GM10266 (cell line): ENCODE results near the gene ARTN.

Experiments used
- DNase-seq: peaks from one replicate; pipeline ENCODE4 v3.0.0; 2012; ENCODE audit errors: extremely low spot score
- TF ChIP-seq, protein P1 (sequence below): IDR thresholded peaks from 2 replicates; pipeline ENCODE4 v1.5.1; 2012; ENCODE audit warnings: mild to moderate bottlenecking, low read depth; ENCODE audit not compliant: control insufficient read depth, insufficient read depth; ENCODE audit errors: missing control alignments

Gene ARTN

DNA sequence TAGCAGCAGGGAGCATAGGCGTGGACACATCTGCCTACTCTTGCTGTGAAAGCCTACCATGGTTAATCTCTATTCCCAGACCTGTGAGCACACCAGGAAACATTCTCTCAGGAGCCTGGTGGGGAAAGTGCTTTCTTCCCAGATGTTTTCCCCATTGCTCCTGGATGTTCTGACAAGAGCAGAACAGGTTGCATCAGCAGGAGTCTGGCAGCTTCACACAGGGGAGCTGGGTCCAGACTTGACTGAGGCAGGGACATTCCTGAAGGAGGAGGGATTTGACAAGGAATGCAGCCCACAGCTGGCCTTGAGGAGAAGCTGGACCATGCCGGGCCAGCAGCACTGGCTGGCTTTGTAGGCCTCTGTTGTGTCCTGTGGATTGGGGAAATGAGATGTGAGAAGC is 21.0 kb upstream of the ARTN start:
- DNase-seq, result no peak
- TF ChIP-seq, protein P1, sequence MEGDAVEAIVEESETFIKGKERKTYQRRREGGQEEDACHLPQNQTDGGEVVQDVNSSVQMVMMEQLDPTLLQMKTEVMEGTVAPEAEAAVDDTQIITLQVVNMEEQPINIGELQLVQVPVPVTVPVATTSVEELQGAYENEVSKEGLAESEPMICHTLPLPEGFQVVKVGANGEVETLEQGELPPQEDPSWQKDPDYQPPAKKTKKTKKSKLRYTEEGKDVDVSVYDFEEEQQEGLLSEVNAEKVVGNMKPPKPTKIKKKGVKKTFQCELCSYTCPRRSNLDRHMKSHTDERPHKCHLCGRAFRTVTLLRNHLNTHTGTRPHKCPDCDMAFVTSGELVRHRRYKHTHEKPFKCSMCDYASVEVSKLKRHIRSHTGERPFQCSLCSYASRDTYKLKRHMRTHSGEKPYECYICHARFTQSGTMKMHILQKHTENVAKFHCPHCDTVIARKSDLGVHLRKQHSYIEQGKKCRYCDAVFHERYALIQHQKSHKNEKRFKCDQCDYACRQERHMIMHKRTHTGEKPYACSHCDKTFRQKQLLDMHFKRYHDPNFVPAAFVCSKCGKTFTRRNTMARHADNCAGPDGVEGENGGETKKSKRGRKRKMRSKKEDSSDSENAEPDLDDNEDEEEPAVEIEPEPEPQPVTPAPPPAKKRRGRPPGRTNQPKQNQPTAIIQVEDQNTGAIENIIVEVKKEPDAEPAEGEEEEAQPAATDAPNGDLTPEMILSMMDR, result no peak

DNA sequence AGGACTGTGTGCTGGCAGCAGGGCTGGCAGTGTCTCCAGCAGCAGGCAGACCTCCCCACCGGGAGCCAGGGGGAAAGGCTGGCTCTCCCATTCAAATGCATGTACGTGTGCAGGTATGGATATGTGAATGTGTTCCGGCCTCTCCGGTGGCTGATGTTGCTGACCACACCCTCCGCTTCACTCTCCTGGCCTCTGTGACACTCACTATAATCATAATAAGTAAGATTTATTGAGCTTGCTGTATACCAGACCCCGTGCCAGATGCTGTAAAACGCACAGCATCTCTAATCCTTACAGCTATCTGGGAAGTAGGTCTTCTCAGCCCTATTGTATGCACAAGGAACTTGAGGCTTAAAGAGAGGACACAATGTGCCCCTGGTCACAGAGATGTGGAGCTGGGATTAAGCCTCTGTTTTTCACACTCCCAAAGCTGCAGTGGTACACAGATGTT is 20.5 kb upstream of the ARTN start:
- DNase-seq, result no peak
- TF ChIP-seq, protein P1, result no peak

DNA sequence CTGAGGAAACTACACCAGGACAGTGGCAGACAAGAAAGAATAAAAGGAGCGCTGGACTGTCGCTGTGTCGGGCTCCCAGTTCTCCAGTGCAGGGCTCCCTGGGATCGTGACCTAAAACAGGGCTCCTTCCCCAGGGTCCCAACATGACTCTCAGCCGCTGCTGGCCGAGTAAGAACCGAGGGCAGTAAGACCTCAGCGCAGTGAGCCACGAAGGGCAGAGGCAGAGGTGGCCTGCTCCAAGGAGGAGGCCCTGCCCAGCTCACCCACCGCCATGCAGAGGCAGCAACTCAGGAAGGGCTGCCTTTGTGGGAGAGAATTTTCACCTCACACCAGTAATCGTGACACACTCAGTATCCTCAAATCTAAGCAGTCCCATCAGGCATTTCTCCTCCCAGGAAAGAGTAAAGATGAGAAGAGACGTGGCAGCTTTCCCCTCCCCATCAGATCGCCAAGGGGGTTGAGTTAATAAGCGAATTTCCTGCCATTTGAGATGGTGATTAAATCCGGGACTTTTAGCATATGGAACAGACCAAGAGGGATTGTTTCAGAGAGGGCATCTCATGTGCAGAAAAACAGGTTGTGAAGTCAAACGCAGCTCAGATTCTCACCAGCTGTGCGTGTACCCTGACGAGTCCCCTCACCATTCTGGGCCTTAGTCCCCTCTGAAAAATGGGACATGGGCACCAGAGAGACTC is 19.8 kb upstream of the ARTN start:
- TF ChIP-seq, protein P1, result no peak
- no peak for DNase-seq

DNA sequence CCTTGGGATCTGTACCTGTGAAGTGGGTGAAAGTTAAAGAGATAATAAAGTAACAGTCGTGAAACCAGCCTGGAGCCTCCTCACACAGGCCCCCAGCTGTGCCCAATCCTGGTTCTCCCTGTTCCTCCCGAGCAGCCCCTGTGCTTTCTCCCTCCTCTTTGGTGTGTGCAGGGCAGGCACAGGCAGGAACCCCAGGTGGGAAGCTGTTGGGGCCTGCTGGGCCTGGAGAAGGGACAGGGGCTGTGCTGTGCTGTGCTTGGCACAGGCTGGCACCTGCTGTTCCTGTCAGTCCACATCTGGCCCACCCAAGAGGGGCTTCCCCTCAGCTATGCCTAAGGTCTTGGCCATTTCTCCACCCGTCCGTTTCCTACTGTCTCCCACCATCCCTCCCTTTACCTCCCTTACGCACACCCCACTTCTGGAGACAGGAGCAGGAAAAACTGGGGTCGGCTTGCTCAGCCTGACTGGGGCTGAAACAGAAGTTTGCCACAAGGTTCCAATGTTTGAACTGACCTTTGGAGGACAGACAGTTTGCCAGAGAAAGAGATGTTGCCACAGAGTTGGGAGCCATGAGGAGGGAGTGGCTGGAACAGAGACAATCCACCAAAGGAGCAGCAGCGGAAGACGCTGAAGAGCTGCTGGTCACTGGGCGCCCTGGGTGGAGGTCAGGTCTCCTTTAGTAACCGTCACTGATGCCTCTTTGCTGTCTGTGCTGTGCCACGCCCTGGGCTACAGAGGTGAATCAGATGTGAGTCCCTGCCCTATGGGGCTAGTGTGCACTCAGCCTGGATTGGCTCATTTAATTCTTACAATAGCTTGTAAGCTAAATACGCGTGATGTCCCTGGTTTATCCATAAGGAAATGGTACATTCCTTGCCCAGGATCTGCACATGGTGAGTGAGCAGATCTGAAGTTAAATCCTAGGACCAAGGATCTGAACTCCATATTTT is 18.8 kb upstream of the ARTN start:
- TF ChIP-seq, protein P1, result no peak
- DNase-seq, result no peak

DNA sequence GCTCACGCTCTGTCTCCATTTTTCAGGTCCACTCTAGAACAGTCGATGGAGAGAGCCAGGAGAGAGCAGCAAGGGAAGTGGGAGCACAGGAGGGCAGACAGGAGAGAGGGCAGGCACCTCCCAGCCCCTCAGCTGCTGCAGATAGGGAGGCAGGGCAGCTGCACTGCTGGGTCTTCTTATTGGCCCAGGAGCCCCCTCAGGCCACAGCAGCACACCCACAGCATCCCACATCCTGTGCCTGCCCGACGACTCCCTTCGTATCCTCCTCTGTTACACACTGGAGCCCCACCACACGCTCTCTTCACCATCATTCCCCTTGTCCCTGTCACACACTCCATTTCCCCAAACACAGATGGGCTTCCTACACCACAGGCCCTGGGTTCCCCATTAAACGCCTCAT is 13.7 kb upstream of the ARTN start:
- DNase-seq, result no peak
- TF ChIP-seq, protein P1, result no peak

DNA sequence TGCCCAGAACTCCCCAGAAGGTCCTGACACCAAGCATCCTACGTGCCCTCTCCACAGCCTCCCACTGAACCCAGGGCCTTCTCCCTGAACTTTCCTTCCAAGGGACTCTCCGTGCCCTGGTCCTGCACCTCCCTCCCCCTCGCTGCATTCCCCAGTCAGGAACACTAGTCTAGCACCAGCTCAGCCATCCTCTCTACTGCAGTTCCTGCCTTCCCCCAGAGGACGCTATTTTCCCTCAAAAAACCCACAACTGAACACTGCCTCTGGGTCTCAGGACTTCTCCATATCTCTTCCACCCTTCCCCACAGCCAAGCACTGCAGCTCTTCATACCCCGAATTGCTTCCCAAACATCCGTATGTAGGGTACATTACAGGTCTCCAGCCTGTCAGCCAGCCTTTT is 12.6 kb upstream of the ARTN start:
- no peak for DNase-seq
- TF ChIP-seq, protein P1, result no peak

DNA sequence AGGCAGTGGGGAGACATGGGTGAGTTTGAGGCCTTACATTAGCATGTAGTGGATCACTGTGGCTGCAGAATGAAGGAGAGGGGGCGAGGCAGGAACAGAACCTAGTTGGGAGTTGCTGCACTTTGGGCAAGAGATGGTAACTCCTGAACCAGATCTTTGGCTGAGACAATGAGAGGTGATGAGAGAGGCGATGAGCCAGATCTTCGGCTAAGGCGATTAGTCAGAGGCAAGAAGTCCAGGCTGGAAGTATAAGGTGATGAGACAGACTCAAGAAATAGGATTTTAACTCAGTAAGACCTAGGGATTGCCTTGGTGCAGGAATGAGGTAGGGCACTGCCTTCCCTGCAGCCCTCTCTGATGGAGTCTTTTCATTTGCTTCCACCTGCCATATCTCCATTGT is 9.1 kb upstream of the ARTN start:
- TF ChIP-seq, protein P1, result no peak
- DNase-seq, result no peak
